Measurements from ENCODE around the gene ZNF536. TPM values are rescaled to one million over a fixed set of nuclear protein-coding genes. Genes with fewer than 3 reads are reported as not detected.
"Not testable (repeated sequence)": the region's sequence is repeated elsewhere in the genome, so short reads cannot be mapped to it uniquely, and the experiment has no call there.

Gene ZNF536
- total RNA-seq, 1 donor from 2014 or later, result not detected

GRCh38 chr19:30481063-30481462 lies 108.9 kb downstream of the ZNF536 start:
- Histone ChIP-seq H3K4me3 (ENCODE audit: low read depth, low read length) (no peak overlapping the region), H3K36me3 (ENCODE audit: control insufficient read depth, insufficient read depth, low read length) (no peaks in the 10 kb centered on the region), H3K27me3 (ENCODE audit: control insufficient read depth, insufficient read depth, low read length) (no peaks in the 10 kb centered on the region)
- no peak for TF ChIP-seq CTCF (IDR thresholded peaks at IDR 0.05; ENCODE audit: insufficient read depth, low read length, severe bottlenecking)
- FAIRE-seq, result no peak
- DNase-seq (ENCODE audit: low read depth), result no peak

GRCh38 chr19:30481823-30482222 lies 109.6 kb downstream of the ZNF536 start:
- no peak for DNase-seq (ENCODE audit: low read depth)
- Histone ChIP-seq H3K27me3 (ENCODE audit: control insufficient read depth, insufficient read depth, low read length) (no peaks in the 10 kb centered on the region), H3K4me3 (ENCODE audit: low read depth, low read length) (no peak overlapping the region), H3K36me3 (ENCODE audit: control insufficient read depth, insufficient read depth, low read length) (no peaks in the 10 kb centered on the region)
- no peak for FAIRE-seq
- no peak for TF ChIP-seq CTCF (IDR thresholded peaks at IDR 0.05; ENCODE audit: insufficient read depth, low read length, severe bottlenecking)

GRCh38 chr19:30482956-30483355 lies 110.8 kb downstream of the ZNF536 start:
- Histone ChIP-seq H3K27me3 (ENCODE audit: control insufficient read depth, insufficient read depth, low read length) (no peaks in the 10 kb centered on the region), H3K36me3 (ENCODE audit: control insufficient read depth, insufficient read depth, low read length) (no peaks in the 10 kb centered on the region), H3K4me3 (ENCODE audit: low read depth, low read length) (no peak overlapping the region)
- DNase-seq (ENCODE audit: low read depth) (no peak), FAIRE-seq (no peak)
- no peak for TF ChIP-seq CTCF (IDR thresholded peaks at IDR 0.05; ENCODE audit: insufficient read depth, low read length, severe bottlenecking)

GRCh38 chr19:30486250-30486649 lies 114.1 kb downstream of the ZNF536 start:
- DNase-seq (ENCODE audit: low read depth); H3K27me3 ChIP-seq (ENCODE audit: control insufficient read depth, insufficient read depth, low read length); H3K4me3 ChIP-seq (ENCODE audit: low read depth, low read length); FAIRE-seq; H3K36me3 ChIP-seq (ENCODE audit: control insufficient read depth, insufficient read depth, low read length): not testable (repeated sequence)

GRCh38 chr19:30487178-30487577 lies 115.0 kb downstream of the ZNF536 start:
- FAIRE-seq (no peak), DNase-seq (ENCODE audit: low read depth) (no peak)
- no peaks in the 10 kb centered on the region for H3K36me3 ChIP-seq (ENCODE audit: control insufficient read depth, insufficient read depth, low read length)
- H3K27me3 ChIP-seq (ENCODE audit: control insufficient read depth, insufficient read depth, low read length), result no peaks in the 10 kb centered on the region
- no peak for TF ChIP-seq CTCF (IDR thresholded peaks at IDR 0.05; ENCODE audit: insufficient read depth, low read length, severe bottlenecking)
- no peak overlapping the region for H3K4me3 ChIP-seq (ENCODE audit: low read depth, low read length)

GRCh38 chr19:30488191-30488590 lies 116.0 kb downstream of the ZNF536 start:
- FAIRE-seq (no peak), DNase-seq (ENCODE audit: low read depth) (no peak)
- no peaks in the 10 kb centered on the region for H3K27me3 ChIP-seq (ENCODE audit: control insufficient read depth, insufficient read depth, low read length)
- TF ChIP-seq CTCF (IDR thresholded peaks at IDR 0.05; ENCODE audit: insufficient read depth, low read length, severe bottlenecking), result no peak
- no peak overlapping the region for H3K4me3 ChIP-seq (ENCODE audit: low read depth, low read length)
- no peaks in the 10 kb centered on the region for H3K36me3 ChIP-seq (ENCODE audit: control insufficient read depth, insufficient read depth, low read length)

All from bronchial epithelial cell (primary cell).